H9 (cell line): ENCODE data around the gene FBLN2. TPM values are rescaled to one million over a fixed set of nuclear protein-coding genes. Genes with fewer than 3 reads are reported as not detected.

Experiments
- DNase-seq: peaks from one replicate; pipeline ENCODE4 v3.0.0-alpha.2; 2017
- H2AFZ ChIP-seq: one replicate; pipeline ENCODE4 v1.6.1; 2013; ENCODE audit warnings: mild to moderate bottlenecking, low read length, control low read depth, moderate library complexity
- H2AK5ac ChIP-seq: 2 replicates; pipeline ENCODE4 v1.6.1; 2013; ENCODE audit warnings: low read length, control low read depth, mixed read lengths; ENCODE audit not compliant: insufficient read length
- H2BK120ac ChIP-seq: one replicate; pipeline ENCODE4 v1.6.1; 2013; ENCODE audit warnings: low read depth, mild to moderate bottlenecking, low read length, control low read depth, inconsistent platforms; ENCODE audit not compliant: poor library complexity, severe bottlenecking
- H2BK12ac ChIP-seq: 2 replicates; pipeline ENCODE4 v1.6.1; 2013; ENCODE audit warnings: low read length, control low read depth, mixed read lengths, low read depth; ENCODE audit not compliant: insufficient read length
- H2BK15ac ChIP-seq: 2 replicates; pipeline ENCODE4 v1.6.1; 2013; ENCODE audit warnings: low read depth, low read length, control low read depth
- H2BK20ac ChIP-seq: one replicate; pipeline ENCODE4 v1.6.1; 2013; ENCODE audit warnings: low read depth, mild to moderate bottlenecking, low read length, control low read depth, inconsistent platforms; ENCODE audit not compliant: poor library complexity, severe bottlenecking
- H2BK5ac ChIP-seq: 2 replicates; pipeline ENCODE4 v1.6.1; 2013; ENCODE audit warnings: low read length, control low read depth, mixed read lengths; ENCODE audit not compliant: insufficient read length
- H3K14ac ChIP-seq: 2 replicates; pipeline ENCODE4 v1.6.1; 2013; ENCODE audit warnings: low read length, control low read depth; ENCODE audit not compliant: insufficient read depth
- H3K18ac ChIP-seq: 2 replicates; pipeline ENCODE4 v1.6.1; 2013; ENCODE audit warnings: low read depth, mild to moderate bottlenecking, mixed read lengths, low read length, control low read depth; ENCODE audit not compliant: insufficient read length
- H3K23ac ChIP-seq: 2 replicates; pipeline ENCODE4 v1.6.1; 2013; ENCODE audit warnings: low read length, control low read depth, mixed read lengths, low read depth; ENCODE audit not compliant: insufficient read length
- H3K23me2 ChIP-seq: 2 replicates; pipeline ENCODE4 v1.6.1; 2013; ENCODE audit warnings: low read depth, mild to moderate bottlenecking, mixed read lengths, low read length, control low read depth; ENCODE audit not compliant: insufficient read length, poor library complexity, severe bottlenecking
- H3K27ac ChIP-seq: 2 replicates; pipeline ENCODE4 v1.5.1; 2013; ENCODE audit warnings: low read length, control low read depth, mixed read lengths, low read depth; ENCODE audit not compliant: insufficient read length
- H3K27me3 ChIP-seq: 2 replicates; pipeline ENCODE4 v1.6.1; 2013; ENCODE audit warnings: low read length, control low read depth, inconsistent platforms; ENCODE audit not compliant: insufficient read depth
- H3K4ac ChIP-seq: 2 replicates; pipeline ENCODE4 v1.6.1; 2013; ENCODE audit warnings: low read depth, mild to moderate bottlenecking, control low read depth, inconsistent platforms, low read length, moderate library complexity
- H3K4me1 ChIP-seq: 2 replicates; pipeline ENCODE4 v1.6.1; 2013; ENCODE audit warnings: low read length, control low read depth, inconsistent platforms; ENCODE audit not compliant: insufficient read depth
- H3K4me2 ChIP-seq: 2 replicates; pipeline ENCODE4 v1.6.1; 2013; ENCODE audit warnings: low read length, control low read depth, mixed read lengths; ENCODE audit not compliant: insufficient read length, insufficient read depth
- H3K56ac ChIP-seq: 2 replicates; pipeline ENCODE4 v1.6.1; 2013; ENCODE audit warnings: low read depth, mild to moderate bottlenecking, mixed read lengths, low read length, control low read depth; ENCODE audit not compliant: insufficient read length
- H3K79me1 ChIP-seq: 2 replicates; pipeline ENCODE4 v1.6.1; 2013; ENCODE audit warnings: low read depth, mild to moderate bottlenecking, moderate library complexity, low read length, control low read depth, inconsistent platforms; ENCODE audit not compliant: insufficient read depth, poor library complexity, severe bottlenecking
- H3K79me2 ChIP-seq: 2 replicates; pipeline ENCODE4 v1.6.1; 2013; ENCODE audit warnings: low read length, control low read depth, inconsistent platforms; ENCODE audit not compliant: insufficient read depth
- H3K9ac ChIP-seq: 2 replicates; pipeline ENCODE4 v1.6.1; 2013; ENCODE audit warnings: low read length, control low read depth, mixed read lengths; ENCODE audit not compliant: insufficient read length; ENCODE audit errors: extremely low read depth
- H3K9me3 ChIP-seq: one replicate; pipeline ENCODE4 v1.6.1; 2013; ENCODE audit warnings: low read depth, low read length, inconsistent platforms; ENCODE audit not compliant: control insufficient read depth
- H3T11ph ChIP-seq: one replicate; pipeline ENCODE4 v1.6.1; 2013; ENCODE audit warnings: mild to moderate bottlenecking, low read length, control low read depth, inconsistent platforms
- H4K20me1 ChIP-seq: one replicate; pipeline ENCODE4 v1.6.1; 2013; ENCODE audit not compliant: control insufficient read depth, insufficient read length, insufficient read depth
- H4K5ac ChIP-seq: 2 replicates; pipeline ENCODE4 v1.6.1; 2013; ENCODE audit warnings: low read depth, mild to moderate bottlenecking, mixed read lengths, low read length, control low read depth; ENCODE audit not compliant: insufficient read length
- H4K8ac ChIP-seq: replicated peaks from 2 replicates; pipeline ENCODE4 v1.6.1; 2013; ENCODE audit warnings: low read length, control low read depth, mixed read lengths, low read depth; ENCODE audit not compliant: insufficient read length
- H4K91ac ChIP-seq: 2 replicates; pipeline ENCODE4 v1.6.1; 2013; ENCODE audit warnings: low read depth, mild to moderate bottlenecking, moderate library complexity, mixed read lengths, low read length, control low read depth; ENCODE audit not compliant: insufficient read length
- H3K27ac Mint-ChIP-seq, 3 experiments: 2 replicates in 2 of 3; 3 replicates in 1 of 3; pipeline ENCODE4 v1.8.0; 2020 to 2021; ENCODE audit warnings: mixed read lengths in 3 of 3, mild to moderate bottlenecking in 1 of 3, moderate library complexity in 1 of 3
- H3K27me3 Mint-ChIP-seq: 2 replicates; pipeline ENCODE4 v1.8.0; 2021; ENCODE audit warnings: low read depth, mild to moderate bottlenecking, moderate library complexity, mixed read lengths
- H3K36me3 Mint-ChIP-seq, 3 experiments: 2 replicates in 2 of 3; 3 replicates in 1 of 3; pipeline ENCODE4 v1.8.0; 2020 to 2021; ENCODE audit warnings: low read depth in 3 of 3, mixed read lengths in 3 of 3; ENCODE audit not compliant: insufficient read depth in 1 of 3
- H3K4me1 Mint-ChIP-seq, 2 experiments: 2 replicates each; pipeline ENCODE4 v1.8.0; 2020; ENCODE audit warnings: mixed read lengths in 2 of 2
- H3K4me3 Mint-ChIP-seq, 2 experiments: 2 replicates in 1 of 2; 3 replicates in 1 of 2; pipeline ENCODE4 v1.8.0; 2020 to 2021; ENCODE audit warnings: mild to moderate bottlenecking in 2 of 2, mixed read lengths in 2 of 2, moderate library complexity in 1 of 2
- H3K9me3 Mint-ChIP-seq, 2 experiments: 2 replicates in 1 of 2; 3 replicates in 1 of 2; pipeline ENCODE4 v1.8.0; 2020; ENCODE audit warnings: mild to moderate bottlenecking in 2 of 2, mixed read lengths in 2 of 2, moderate library complexity in 1 of 2
- WGBS: extraction: QIAGEN DNeasy Blood & Tissue Kit; methylation state at CpG from one replicate; pipeline ENCODE4 v1.1.7; 2013; ENCODE audit warnings: missing lambda C conversion rate, low lambda C conversion rate, mixed read lengths; ENCODE audit not compliant: insufficient read length; ENCODE audit errors: extremely low coverage; 5-methylcytosine and 5-hydroxymethylcytosine counted together
- total RNA-seq: library from RNA; stranded (reverse); gene quantifications from 2 replicates; pipeline ENCODE4 v1.2.1, GENCODE V29; 2021
- TF ChIP-seq, protein P1 (sequence below): fragments of 200-600 bp; sonication (generic); conservative IDR thresholded peaks from 3 replicates; pipeline ENCODE4 v1.8.0; 2021; ENCODE audit warnings: antibody characterized with exemption, mild to moderate bottlenecking

FBLN2 gene
- total RNA-seq, 1 experiment from 2014 or later: 11.8 TPM

DNA sequence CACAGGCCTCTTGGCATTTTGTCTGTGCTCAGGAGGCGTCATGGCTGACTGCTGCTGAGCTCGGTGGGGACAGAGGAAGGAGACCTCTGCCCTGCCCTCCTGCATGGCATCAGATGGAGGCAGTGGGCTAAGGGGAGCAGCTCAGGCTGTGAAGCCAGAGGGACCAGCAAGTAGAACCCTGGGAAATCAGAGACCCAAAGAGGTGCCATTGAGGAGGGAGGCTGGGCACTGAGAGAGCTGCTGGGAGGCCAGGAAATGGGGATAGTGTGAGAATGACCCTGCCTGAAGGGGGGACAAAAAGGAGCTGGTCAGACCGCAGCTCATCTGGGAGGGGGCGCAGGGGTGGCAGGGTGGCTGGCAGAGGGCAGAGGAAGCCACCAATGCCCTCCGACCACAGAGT lies 136.8 kb downstream of the FBLN2 start:
- no peak overlapping the region for H2BK15ac ChIP-seq
- no CpG with 5 or more reads among the region's 5 CpGs for WGBS
- H4K5ac ChIP-seq: no peak overlapping the region
- no peak overlapping the region for H2BK12ac ChIP-seq
- no peak overlapping the region for H2BK120ac ChIP-seq
- no peak overlapping the region for H2AFZ ChIP-seq
- Mint-ChIP-seq H3K36me3 (no peaks in the 10 kb centered on the region), H3K27me3 (peaks cover 3% of the 10 kb centered on the region), H3K27ac (peak overlapping the region in 2 of 3 experiments; percentile 30 to 49; a peak in 2 of 7 replicates), H3K4me3 (no peak overlapping the region), H3K4me1 (peaks cover 20 to 26% of the 10 kb centered on the region in 2 experiments), H3K9me3 (no peaks in the 10 kb centered on the region; a peak in 1 of 5 replicates)
- no peaks in the 10 kb centered on the region for H3K27me3 ChIP-seq
- H3K4ac ChIP-seq: no peak overlapping the region
- H2BK20ac ChIP-seq: no peak overlapping the region
- no peak overlapping the region for H3K14ac ChIP-seq
- no peak overlapping the region for H2BK5ac ChIP-seq
- H3T11ph ChIP-seq: no peak overlapping the region
- H3K79me1 ChIP-seq: no peaks in the 10 kb centered on the region
- no peak overlapping the region for H4K8ac ChIP-seq
- H3K23me2 ChIP-seq: no peaks in the 10 kb centered on the region
- no peak overlapping the region for H4K91ac ChIP-seq
- no peak overlapping the region for H3K9ac ChIP-seq
- no peaks in the 10 kb centered on the region for H4K20me1 ChIP-seq
- no peak overlapping the region for H3K56ac ChIP-seq
- no peak overlapping the region for H3K4me2 ChIP-seq
- no peaks in the 10 kb centered on the region for H3K4me1 ChIP-seq
- no peak overlapping the region for H3K18ac ChIP-seq
- H3K9me3 ChIP-seq: no peaks in the 10 kb centered on the region
- H3K79me2 ChIP-seq: no peaks in the 10 kb centered on the region
- no peak overlapping the region for H3K23ac ChIP-seq
- no peak for DNase-seq
- no peak overlapping the region for H2AK5ac ChIP-seq
- TF ChIP-seq, protein P1, sequence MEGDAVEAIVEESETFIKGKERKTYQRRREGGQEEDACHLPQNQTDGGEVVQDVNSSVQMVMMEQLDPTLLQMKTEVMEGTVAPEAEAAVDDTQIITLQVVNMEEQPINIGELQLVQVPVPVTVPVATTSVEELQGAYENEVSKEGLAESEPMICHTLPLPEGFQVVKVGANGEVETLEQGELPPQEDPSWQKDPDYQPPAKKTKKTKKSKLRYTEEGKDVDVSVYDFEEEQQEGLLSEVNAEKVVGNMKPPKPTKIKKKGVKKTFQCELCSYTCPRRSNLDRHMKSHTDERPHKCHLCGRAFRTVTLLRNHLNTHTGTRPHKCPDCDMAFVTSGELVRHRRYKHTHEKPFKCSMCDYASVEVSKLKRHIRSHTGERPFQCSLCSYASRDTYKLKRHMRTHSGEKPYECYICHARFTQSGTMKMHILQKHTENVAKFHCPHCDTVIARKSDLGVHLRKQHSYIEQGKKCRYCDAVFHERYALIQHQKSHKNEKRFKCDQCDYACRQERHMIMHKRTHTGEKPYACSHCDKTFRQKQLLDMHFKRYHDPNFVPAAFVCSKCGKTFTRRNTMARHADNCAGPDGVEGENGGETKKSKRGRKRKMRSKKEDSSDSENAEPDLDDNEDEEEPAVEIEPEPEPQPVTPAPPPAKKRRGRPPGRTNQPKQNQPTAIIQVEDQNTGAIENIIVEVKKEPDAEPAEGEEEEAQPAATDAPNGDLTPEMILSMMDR: no peak
- no peak overlapping the region for H3K27ac ChIP-seq
